Aorta (tissue), 5 donors: ENCODE data around the gene AKT3. TPM values are rescaled to one million over a fixed set of nuclear protein-coding genes. Genes with fewer than 3 reads are reported as not detected.
A peak's percentile ranks its signal among the peaks of the same experiment; 100 is the strongest.
"Not testable (repeated sequence)": the region's sequence is repeated elsewhere in the genome, so short reads cannot be mapped to it uniquely, and the experiment has no call there.

Experiments
- ATAC-seq: fragments of 200-7000 bp; cut with Tn5 transposase; one replicate; pipeline ENCODE4 v1.9.1; 2022; ENCODE audit warnings: moderate library complexity; ENCODE audit not compliant: low FRiP score
- DNase-seq, 2 donors: peaks; one replicate each; pipeline ENCODE4 v3.0.0-alpha.2; 2020
- H3K27ac ChIP-seq, 2 donors: one replicate each; pipeline ENCODE4 v1.5.1; 2013; ENCODE audit warnings: low read length in 2 of 2, mild to moderate bottlenecking in 2 of 2, moderate library complexity in 2 of 2, control low read depth in 1 of 2, inconsistent platforms in 1 of 2, low read depth in 1 of 2
- H3K27me3 ChIP-seq, 2 donors: one replicate each; pipeline ENCODE4 v1.6.1; 2013; ENCODE audit warnings: control low read depth in 1 of 2, low read length in 1 of 2, mild to moderate bottlenecking in 1 of 2, moderate library complexity in 1 of 2; ENCODE audit not compliant: insufficient read depth in 2 of 2, control insufficient read depth in 1 of 2
- H3K36me3 ChIP-seq, 2 donors: one replicate each; pipeline ENCODE4 v1.6.1; 2013; ENCODE audit warnings: control low read depth in 1 of 2, low read length in 1 of 2, mild to moderate bottlenecking in 1 of 2; ENCODE audit not compliant: insufficient read depth in 2 of 2, control insufficient read depth in 1 of 2
- H3K4me1 ChIP-seq, 2 donors: one replicate each; pipeline ENCODE4 v1.6.1; 2013; ENCODE audit warnings: low read length in 2 of 2, control low read depth in 1 of 2, mild to moderate bottlenecking in 1 of 2, moderate library complexity in 1 of 2; ENCODE audit not compliant: insufficient read depth in 2 of 2, control insufficient read depth in 1 of 2
- H3K4me3 ChIP-seq, 2 donors: one replicate each; pipeline ENCODE4 v1.5.1; 2013; ENCODE audit warnings: low read length in 2 of 2, control low read depth in 1 of 2, mild to moderate bottlenecking in 1 of 2
- H3K9me3 ChIP-seq: one replicate; pipeline ENCODE4 v1.6.1; 2013; ENCODE audit warnings: mild to moderate bottlenecking, low read length; ENCODE audit not compliant: control insufficient read depth
- WGBS, 2 donors: extraction: QIAGEN DNeasy Blood & Tissue Kit; methylation state at CpG; one replicate each; pipeline ENCODE4 v1.1.7; 2013; 5-methylcytosine and 5-hydroxymethylcytosine counted together
- intact Hi-C, 2 donors: fragments of 100-400 bp; cut with DNase I; formaldehyde crosslinking; loops; one replicate each; pipeline versions ENCODE4 v1.14.2 to v1.15.0; 2022
- polyA plus RNA-seq, 2 donors: library from polyadenylated mRNA; stranded (reverse); fragments of 200-250 nt; gene quantifications; one replicate each; pipeline ENCODE4 v1.2.3, GENCODE V29; 2013
- total RNA-seq, 2 donors: library from RNA; stranded (reverse); fragmentation: NEBNext Ultra II Directional; extraction: Animal tissue kit (Norgen Biotek cat#: 25700); gene quantifications; one replicate each; pipeline ENCODE4 v1.2.1, GENCODE V29; 2021
- donor health status: healthy with polysubstance abuse.
- donor health status: Bipolar disorder and iron deficiency.
- donor health status: DM: no; HTN: no; CAD: no.
- donor health status: DM: no; HTN: no; CAD: no.
- donor health status: DM: yes; HTN: yes; CAD: no.

AKT3 gene
- total and polyA plus RNA-seq, 4 donors, result 18.6 to 177 (median 104) TPM

GRCh38 chr1:243831463-243831862 is 18.6 kb downstream of the AKT3 start:
- no peaks in the 10 kb centered on the region for H3K27me3 ChIP-seq
- no peak overlapping the region for H3K4me3 ChIP-seq
- ATAC-seq (no peak), DNase-seq (no peak)
- H3K9me3 ChIP-seq, result no peaks in the 10 kb centered on the region
- 95 to 96% methylated on average over 3 of the region's 3 CpGs for WGBS, 2 donors
- no peaks in the 10 kb centered on the region for H3K36me3 ChIP-seq
- no peaks in the 10 kb centered on the region for H3K4me1 ChIP-seq
- intact Hi-C loops, result no loop called here
- H3K27ac ChIP-seq, result no peak overlapping the region

- intact Hi-C loops, result no loop called here
- H3K27ac ChIP-seq, result no peak overlapping the region
- ATAC-seq (no peak), DNase-seq (no peak)
- H3K27me3 ChIP-seq, result no peaks in the 10 kb centered on the region
- peaks cover 0 to 3% of the 10 kb centered on the region in 2 donors for H3K4me1 ChIP-seq
- H3K4me3 ChIP-seq, result no peak overlapping the region
- H3K9me3 ChIP-seq, result no peaks in the 10 kb centered on the region
- H3K36me3 ChIP-seq, result no peaks in the 10 kb centered on the region
Observed at GRCh38 chr1:243827206-243827605, 22.8 kb downstream of the AKT3 start.

GRCh38 chr1:243824907-243825306 is 25.1 kb downstream of the AKT3 start:
- H3K4me3 ChIP-seq, H3K27me3 ChIP-seq, ATAC-seq, H3K36me3 ChIP-seq, intact Hi-C loops, H3K27ac ChIP-seq, H3K9me3 ChIP-seq, DNase-seq, H3K4me1 ChIP-seq: not testable (repeated sequence)
- 92 to 97% methylated on average over 1 of the region's 1 CpG for WGBS, 2 donors

GRCh38 chr1:243821177-243821680 is 28.8 kb downstream of the AKT3 start:
- DNase-seq, result no peak
- no peak overlapping the region for H3K4me3 ChIP-seq
- H3K27ac ChIP-seq, result no peak overlapping the region
- peaks cover 3% of the 10 kb centered on the region in 2 donors for H3K4me1 ChIP-seq
- no peaks in the 10 kb centered on the region for H3K9me3 ChIP-seq
- no peaks in the 10 kb centered on the region for H3K36me3 ChIP-seq
- no peak for ATAC-seq
- 97 to 98% methylated on average over 1 of the region's 1 CpG for WGBS, 2 donors
- intact Hi-C loops, result no loop called here
- no peaks in the 10 kb centered on the region for H3K27me3 ChIP-seq

- Histone ChIP-seq H3K4me1 (peaks cover 0 to 4% of the 10 kb centered on the region in 2 donors), H3K27ac (no peak overlapping the region), H3K9me3 (no peaks in the 10 kb centered on the region), H3K36me3 (no peaks in the 10 kb centered on the region), H3K27me3 (no peaks in the 10 kb centered on the region), H3K4me3 (no peak overlapping the region)
- ATAC-seq, result no peak
- WGBS, 2 donors, result 87% methylated on average over 5 of the region's 5 CpGs
- intact Hi-C loops, result no loop called here
- no peak for DNase-seq
Observed at GRCh38 chr1:243819438-243819839, 30.6 kb downstream of the AKT3 start.

GRCh38 chr1:243818978-243819377 is 31.1 kb downstream of the AKT3 start:
- Histone ChIP-seq H3K27me3 (no peaks in the 10 kb centered on the region), H3K27ac (no peak overlapping the region), H3K9me3 (no peaks in the 10 kb centered on the region), H3K4me1 (peaks cover 0 to 4% of the 10 kb centered on the region in 2 donors), H3K4me3 (no peak overlapping the region), H3K36me3 (no peaks in the 10 kb centered on the region)
- WGBS, 2 donors, result 56 to 62% methylated on average over 13 of the region's 13 CpGs
- intact Hi-C loops, result no loop called here
- ATAC-seq, result no peak
- DNase-seq, result peak in 1 of 2 donors; percentile 42

GRCh38 chr1:243814718-243815117 is 35.3 kb downstream of the AKT3 start:
- Histone ChIP-seq H3K4me1 (peaks cover 0 to 1% of the 10 kb centered on the region in 2 donors), H3K27me3 (no peaks in the 10 kb centered on the region), H3K36me3 (no peaks in the 10 kb centered on the region), H3K9me3 (no peaks in the 10 kb centered on the region), H3K4me3 (no peak overlapping the region), H3K27ac (no peak overlapping the region)
- WGBS, 2 donors, result 75 to 83% methylated on average over 1 of the region's 1 CpG
- DNase-seq (no peak), ATAC-seq (no peak)
- intact Hi-C loops, result no loop called here

- DNase-seq, H3K27ac ChIP-seq, H3K9me3 ChIP-seq, H3K4me3 ChIP-seq, H3K27me3 ChIP-seq, H3K4me1 ChIP-seq, H3K36me3 ChIP-seq, intact Hi-C loops, ATAC-seq: not testable (repeated sequence)
- 95 to 97% methylated on average over 11 of the region's 11 CpGs for WGBS, 2 donors
Observed at GRCh38 chr1:243807346-243807745, 42.7 kb downstream of the AKT3 start.

GRCh38 chr1:243806310-243806709 is 43.7 kb downstream of the AKT3 start:
- ATAC-seq, result no peak
- intact Hi-C loops, result no loop called here

More at GRCh38 chr1:243806310-243806709, 43.7 kb downstream of the AKT3 start:
- Histone ChIP-seq H3K36me3 (no peaks in the 10 kb centered on the region), H3K4me3 (no peak overlapping the region), H3K27ac (no peak overlapping the region), H3K27me3 (no peaks in the 10 kb centered on the region), H3K9me3 (no peaks in the 10 kb centered on the region), H3K4me1 (no peaks in the 10 kb centered on the region)
- no peak for DNase-seq
